HG02943 (cell line): ENCODE data around the gene HORMAD2.

ENCODE experiments used
- ATAC-seq: cut with Tn5 transposase; IDR thresholded peaks from one replicate; pipeline ENCODE4 v1.9.1; 2021; ENCODE audit warnings: mild to moderate bottlenecking, low read depth, moderate library complexity; ENCODE audit not compliant: unreplicated experiment

The HORMAD2 gene

DNA sequence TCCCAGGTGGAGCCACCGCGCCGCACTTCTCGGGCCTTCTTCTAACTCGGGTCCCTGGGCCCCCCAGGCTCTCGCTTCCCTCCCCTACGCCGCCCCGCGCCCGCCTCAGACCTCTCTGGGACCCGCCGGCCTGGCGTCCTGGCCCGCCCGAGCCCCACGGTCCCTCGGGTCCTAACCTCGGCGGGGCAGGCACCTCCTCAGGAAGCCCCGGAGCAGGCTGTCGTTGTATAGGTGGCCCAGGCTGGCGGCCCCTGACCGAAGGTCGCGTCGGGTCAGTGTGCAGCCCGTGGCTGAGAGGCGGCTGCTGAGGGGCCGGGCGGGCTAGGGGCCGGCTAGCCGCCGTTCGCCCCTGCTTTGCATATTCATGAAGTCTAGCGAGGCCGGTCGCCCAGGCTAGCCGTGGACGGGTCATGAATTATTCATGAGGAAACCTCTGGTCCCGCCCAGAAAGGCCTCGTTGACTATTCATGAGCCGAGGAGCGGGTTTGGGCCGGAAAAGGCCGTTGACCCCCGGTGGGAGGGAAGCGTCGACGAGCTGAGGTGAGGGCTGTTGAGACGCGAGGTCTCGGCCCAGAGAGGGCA, at the start of gene HORMAD2:
Gene HORMAD2 (plus strand): TSS at position 513 of the 582 bp plus-strand sequence. CDS start 13,489 bp downstream, outside the sequence.
- no peak for ATAC-seq

- no peak for ATAC-seq
These were observed 48.9 kb upstream of the HORMAD2 start for GRCh38 chr22:30031328-30031727.

GRCh38 chr22:30031764-30032455, 48.4 kb upstream of the HORMAD2 start:
- no peak for ATAC-seq

- no peak for ATAC-seq
These were observed 47.1 kb upstream of the HORMAD2 start for GRCh38 chr22:30033137-30033536.

DNA sequence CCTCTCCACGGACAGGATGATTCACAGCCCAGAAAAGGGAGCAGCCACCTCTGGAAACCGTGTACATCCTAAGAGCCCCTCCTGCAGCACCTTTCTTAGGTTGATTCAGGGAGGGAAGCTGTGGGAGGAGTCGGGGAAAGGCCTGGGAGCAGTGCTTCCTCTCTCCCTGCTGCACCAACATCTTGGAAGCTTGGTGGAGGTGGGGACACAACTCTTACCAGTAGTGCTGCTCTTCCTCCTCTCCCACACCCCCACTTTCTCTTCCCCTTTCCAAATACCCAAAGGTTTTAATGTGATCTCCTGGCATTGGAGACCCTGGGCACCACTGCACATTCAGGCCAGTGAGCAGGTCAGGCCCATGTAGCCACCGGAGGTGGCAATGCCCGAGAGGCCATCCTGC, 46.4 kb upstream of the HORMAD2 start:
- ATAC-seq, result no peak

- no peak for ATAC-seq
These were observed 43.6 kb upstream of the HORMAD2 start for GRCh38 chr22:30036656-30037055.

- no peak for ATAC-seq
These were observed 42.0 kb upstream of the HORMAD2 start for GRCh38 chr22:30038219-30038618.

GRCh38 chr22:30040499-30041260, 39.6 kb upstream of the HORMAD2 start:
- no peak for ATAC-seq

DNA sequence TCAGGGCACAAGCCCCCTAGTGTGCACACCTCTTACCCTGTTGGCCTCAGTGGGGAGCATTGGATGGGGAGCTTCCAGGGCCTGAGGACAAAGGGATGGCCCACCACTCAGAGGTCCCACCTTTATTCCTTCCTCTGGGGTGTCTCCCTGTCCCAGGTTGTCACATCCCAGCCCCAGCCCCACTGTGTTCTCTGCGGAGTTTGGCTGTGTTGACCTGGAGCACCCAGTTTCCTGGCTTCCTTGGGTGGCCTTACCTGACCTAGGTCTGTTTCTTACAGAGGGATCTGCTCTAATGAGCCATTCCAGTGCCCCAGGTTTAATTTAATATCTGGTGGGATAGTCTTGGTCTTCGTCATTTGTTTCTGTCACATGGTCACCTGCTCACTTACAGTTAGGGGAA, 38.8 kb upstream of the HORMAD2 start:
- no peak for ATAC-seq

DNA sequence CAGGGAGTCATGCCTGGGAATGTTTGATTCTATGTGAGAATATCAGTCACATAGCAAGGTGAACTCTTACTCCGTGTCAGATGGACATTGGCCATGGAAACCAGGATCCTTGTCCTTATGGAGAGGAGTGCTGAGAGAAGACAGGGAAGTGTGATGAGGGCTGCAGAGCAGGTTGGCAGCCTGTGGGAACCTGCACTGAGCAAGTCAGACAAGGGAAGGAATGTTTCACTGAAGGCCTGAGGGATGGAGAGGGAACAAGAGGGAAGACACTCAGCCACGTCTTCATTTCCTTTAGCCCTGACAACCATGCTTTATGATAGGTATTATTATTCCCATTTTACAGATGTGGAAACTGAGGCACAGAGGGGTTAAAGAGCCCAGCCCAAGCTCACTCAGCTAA, 38.4 kb upstream of the HORMAD2 start:
- ATAC-seq, result no peak

DNA sequence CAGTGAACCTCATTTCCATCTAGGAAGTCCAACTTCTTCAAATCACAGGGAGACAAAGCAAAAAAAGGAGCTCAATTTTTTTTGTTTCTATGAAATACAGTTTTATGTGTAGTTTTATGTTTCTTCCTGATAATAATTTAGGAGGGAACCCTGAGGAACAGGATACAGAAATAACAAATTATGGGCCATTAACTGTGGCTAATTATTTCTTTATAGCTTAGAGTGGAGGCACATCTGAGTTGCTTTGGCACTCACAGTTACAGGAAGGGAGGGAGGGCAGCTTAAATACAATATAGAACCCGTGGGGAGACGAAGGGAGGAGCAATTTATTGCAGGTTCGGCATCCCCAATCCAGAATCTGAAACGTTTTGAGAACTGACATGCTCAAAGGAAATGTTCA, 37.1 kb upstream of the HORMAD2 start:
- no peak for ATAC-seq

GRCh38 chr22:30044369-30044768, 35.9 kb upstream of the HORMAD2 start:
- no peak for ATAC-seq

DNA sequence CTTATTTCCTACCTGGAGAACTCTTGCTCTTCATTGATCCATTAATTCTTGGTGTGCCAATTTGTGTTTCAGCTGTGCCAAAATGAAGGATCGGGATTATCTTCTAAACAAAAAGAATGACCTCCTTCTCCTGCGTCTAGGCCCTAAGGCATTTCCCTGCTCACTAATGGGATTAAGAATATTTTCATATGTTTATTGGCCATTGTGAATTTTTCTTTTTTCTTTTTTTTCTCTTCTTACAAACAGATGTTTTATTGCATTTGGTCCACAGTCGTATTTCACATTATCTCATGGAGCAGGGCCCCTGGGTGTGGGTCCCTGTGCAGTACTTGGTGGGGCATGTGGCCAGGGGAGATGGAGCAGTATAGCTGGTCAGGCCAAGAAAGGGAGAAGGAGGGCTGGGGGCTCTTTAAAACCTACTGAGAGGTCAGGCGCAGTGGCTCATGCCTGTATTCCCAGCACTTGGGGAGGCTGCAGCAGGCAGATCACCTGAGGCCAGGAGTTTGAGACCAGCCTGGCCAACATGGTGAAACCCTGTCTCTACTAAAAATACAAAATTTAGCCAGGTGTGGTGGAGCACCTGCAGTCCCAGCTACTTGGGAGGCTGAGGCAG, 35.3 kb upstream of the HORMAD2 start:
- ATAC-seq, result no peak

DNA sequence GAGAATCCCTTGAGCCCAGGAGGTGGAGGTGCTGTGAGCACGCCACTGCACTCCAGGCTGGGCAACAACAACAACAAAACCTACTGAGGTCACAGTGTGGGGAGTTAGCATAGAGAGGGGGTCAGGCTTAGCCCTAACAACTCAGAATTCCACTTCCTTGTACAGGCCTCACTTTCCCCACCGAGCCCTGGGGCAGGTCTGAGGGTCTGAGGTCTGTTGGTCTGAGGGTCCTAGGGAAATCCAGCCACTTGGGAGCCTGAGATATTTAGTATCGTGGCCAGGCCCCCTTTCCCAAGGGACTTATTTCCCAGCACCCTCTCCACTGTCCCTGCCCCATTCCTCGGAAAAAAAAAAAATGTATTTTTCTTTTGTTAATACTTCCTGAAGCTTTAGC, 34.8 kb upstream of the HORMAD2 start:
- no peak for ATAC-seq

- ATAC-seq, result no peak
These were observed 34.2 kb upstream of the HORMAD2 start for GRCh38 chr22:30045901-30046715.

- no peak for ATAC-seq
These were observed 33.4 kb upstream of the HORMAD2 start for GRCh38 chr22:30046716-30047363.

GRCh38 chr22:30047364-30047738, 32.9 kb upstream of the HORMAD2 start:
- ATAC-seq, result no peak

DNA sequence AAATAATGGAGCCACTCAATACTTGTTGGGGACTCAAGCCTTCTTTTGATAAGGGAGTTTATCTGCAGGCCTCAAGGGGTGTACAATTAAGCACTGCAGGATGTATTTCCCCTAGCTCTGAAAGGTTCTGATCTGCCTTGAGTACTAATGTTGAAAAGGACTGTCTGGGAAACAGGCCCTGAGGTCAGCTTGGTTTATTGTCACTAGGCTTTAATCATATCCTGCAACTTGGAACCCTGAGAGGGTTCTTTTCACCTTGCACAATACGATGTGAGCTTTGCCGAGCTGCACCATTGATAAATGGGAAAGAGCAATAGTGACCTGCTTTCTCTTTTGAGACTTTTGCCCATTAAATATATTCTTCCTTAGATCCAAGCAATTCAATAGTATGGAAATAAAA, 31.6 kb upstream of the HORMAD2 start:
- no peak for ATAC-seq

DNA sequence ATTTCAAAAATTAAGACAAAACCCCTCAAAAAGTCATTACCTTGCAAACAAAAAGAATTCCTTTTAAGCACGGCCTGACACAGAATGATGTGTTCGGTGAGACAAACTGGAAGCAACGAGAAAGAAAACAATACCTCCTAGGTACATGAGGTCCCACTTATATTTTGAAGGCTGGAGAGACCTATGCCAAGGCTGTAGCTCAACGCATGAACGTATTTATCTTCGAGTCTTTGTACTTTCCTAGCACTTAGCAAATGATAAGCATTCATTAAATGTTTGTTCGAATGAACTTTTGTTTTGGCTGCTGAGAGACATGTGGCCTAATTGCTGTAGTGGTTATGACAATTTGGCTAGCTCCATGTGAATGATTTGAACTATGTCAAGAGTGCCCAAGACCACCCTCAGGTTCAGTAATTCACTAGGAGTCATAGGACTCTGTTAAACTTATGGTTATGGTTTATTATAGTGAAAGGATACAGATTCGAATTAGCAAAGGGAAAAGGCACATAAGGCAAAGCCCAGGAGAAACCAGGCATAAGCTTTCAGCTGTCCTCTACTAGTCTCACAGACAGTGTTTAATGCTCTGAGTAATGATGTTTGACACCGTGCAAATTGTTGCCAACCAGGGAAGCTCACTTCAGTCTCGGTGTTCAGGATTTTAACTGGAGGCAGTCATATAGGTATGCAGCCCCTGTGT, 26.0 kb upstream of the HORMAD2 start:
- no peak for ATAC-seq

GRCh38 chr22:30054764-30055069, 25.5 kb upstream of the HORMAD2 start:
- ATAC-seq, result no peak
